Stimulated activated CD4-positive, alpha-beta T cell treated with anti-CD3 and anti-CD28 coated beads, Interleukin-2, amount 100 ng/mL, for 4 hours (primary cell): ENCODE data around the gene SAMD11.

Experiments used
- DNase-seq: peaks from one replicate; pipeline ENCODE4 v3.0.0-alpha.2; 2020; ENCODE audit warnings: low read depth

The SAMD11 gene

DNA sequence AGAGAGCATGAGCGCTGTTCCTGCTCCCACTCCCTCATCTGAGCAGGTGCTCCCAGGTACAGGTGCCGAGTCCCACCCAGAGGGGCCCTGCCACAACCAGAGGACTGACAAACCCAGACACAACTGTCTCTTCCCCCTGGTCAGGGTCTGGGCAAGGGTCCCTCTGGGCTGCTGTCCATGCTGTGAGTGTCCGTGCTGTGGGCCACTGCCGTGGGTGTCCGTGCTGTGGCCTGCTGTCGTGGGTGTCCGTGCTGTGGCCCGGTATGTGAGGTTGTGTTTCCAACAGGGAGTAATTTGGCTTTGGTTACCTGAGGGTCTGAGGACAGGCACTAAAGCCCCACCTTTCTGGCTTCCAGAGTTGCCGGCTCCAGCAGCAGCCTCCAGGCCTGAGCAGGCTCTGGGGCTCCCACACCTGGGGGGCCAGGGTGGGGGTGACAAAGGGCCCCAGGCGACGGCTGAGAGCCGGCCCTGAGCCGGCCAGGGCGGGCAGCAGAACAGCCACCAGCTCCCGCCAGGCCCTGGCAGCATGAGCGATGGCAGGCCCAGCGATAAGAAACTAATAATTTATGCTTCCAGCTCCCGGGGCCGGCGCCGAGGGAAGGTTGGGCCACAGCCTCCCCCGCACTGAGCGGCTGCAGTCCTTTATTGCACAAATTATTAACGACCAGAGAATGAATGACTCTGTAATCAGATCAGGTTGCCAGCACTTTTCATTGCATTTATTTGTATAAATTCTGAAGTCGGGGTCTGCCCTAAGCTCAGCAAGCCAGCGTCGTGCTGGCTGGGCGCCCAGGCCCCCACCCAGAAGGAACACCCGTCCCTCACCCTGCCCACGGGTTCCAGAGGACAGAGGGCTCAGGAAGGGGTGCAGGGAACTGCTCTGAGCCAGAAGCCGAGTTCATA is 7.3 kb upstream of the SAMD11 start:
- no peak for DNase-seq

DNA sequence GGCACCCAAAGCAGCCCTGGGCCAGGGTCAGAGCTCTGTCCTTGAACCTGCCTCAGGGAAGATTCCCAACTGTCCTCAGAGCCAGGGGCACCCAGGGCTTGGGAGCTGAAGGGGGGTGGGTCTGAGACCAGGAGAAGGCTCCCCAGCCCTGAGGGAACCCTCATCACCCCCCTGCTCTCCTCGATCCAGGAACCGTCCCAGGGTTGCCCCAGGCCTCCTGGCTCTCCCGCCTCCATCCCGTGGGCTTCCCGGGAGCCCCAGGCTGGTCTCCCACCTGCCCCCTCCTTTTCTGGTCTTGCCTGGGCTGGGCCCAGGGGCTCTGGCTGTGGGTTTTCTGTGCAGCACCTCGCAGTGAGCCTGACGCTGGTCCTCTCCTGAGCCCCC is 6.7 kb upstream of the SAMD11 start:
- no peak for DNase-seq

DNA sequence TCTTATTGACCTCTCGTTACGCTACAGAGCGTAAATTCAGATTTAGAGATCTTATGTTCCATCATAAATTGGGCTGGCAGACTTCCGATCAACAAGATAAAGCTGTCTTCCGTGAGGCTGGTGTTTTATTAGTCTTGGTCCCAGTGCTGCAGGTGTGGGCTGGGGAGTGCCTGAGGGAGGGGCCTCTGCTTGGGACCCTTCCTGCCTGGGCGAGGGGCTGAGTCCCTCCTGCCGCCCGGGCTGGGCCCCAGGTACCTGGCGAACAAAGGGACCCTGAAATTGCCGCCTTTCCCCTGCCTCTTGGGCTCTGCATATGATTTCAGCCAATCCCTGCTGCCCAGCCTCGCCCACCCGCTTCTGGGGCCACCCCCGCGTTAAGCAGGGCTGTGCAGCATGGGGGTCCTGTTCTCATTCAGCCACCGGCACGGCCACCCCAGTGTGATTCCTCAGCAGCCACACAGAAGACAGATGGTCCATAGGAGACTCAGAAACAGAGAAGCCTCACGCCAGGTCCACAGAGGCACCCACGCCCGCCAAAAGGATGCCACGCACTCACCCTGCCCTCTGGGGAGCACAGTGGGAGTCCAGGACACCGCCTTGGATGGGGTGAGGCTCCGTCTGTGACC is 6.1 kb upstream of the SAMD11 start:
- DNase-seq = no peak

DNA sequence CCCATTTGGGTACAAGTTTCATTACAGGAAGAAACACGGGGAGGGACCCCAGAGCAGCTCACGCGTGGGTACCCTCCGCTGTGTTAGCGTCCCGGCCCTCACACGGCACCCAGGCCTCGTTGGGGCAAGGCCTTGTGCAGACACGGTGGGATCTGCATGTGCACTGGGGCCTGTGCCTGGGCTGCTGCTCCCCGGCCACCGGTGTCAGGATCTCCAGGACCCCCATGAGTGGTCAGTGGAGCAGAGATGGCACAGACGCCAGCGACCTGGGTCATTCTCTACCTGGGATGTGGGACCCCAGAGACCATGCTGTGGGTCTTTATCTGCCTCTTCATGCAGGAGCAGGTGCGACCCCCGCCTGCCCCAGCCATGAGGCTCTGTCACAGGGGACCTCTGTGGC is 5.4 kb upstream of the SAMD11 start:
- DNase-seq = no peak

DNA sequence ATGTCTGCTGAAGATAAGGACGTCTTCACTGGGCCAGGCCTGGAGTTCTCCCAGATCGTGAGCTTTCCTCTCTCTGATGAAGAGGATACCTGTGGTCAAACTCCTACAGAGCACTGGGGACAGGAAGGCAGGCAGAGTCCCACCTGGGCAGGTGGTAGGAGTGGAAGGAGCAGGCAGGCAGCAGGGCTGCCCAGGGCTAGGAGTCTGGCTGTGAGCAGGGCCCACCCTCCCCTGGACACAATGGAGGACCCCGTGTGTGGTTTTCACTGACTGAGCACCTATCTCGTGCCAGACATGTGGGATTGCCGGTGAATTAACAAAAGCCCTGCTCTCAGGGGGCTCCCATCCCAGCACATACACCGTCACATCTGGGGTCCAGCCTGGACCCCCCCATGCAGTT is 4.9 kb upstream of the SAMD11 start:
- DNase-seq = no peak

DNA sequence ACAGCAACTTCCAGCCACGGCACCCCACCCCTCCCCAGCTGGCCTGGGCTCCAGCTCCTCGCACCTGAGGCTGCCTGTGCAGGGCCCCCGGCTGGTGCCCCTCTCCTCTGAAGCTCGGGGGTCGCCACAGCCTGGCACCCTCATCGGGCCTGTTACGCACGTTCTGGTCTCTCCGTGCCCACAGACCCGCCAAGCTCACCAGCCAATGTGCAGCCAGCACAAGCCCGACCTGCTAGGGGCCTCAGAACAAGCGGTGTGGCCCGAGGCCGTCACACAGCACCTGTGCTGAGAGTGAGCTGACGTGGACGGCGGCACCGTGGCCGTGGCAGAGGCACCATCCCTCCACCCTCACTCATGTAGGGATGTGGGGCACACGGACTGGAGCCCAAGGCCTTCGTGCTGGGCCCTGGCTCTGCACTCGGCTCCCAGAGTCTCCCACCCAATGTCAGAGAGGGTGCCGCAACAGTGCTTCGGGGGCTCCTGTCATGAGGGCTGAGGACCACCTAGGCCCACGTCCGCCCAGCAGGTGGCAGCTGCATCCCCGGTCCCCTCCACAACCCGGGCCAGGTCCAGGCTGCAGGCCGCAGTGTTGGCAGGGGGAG is 4.4 kb upstream of the SAMD11 start:
- DNase-seq = no peak

DNA sequence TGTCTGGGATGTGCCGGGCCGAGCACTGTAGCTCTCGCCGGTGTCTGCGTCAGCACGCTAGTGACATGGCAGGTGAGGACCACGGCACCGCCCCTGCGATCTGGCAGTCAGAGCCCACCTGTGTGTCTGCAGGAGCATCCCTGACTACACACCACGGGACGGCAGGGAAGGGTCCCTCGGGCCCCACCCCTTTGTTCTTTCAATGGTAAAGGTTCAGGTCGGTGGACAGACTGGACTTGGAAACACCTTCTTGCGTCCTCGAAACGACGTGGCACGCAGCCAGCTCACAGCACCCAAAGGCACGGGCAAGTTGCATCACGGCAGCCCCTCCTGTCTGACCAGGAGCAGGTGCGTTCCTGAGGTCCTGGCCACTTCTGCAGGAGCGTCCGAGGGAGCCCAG is 3.7 kb upstream of the SAMD11 start:
- DNase-seq = no peak

DNA sequence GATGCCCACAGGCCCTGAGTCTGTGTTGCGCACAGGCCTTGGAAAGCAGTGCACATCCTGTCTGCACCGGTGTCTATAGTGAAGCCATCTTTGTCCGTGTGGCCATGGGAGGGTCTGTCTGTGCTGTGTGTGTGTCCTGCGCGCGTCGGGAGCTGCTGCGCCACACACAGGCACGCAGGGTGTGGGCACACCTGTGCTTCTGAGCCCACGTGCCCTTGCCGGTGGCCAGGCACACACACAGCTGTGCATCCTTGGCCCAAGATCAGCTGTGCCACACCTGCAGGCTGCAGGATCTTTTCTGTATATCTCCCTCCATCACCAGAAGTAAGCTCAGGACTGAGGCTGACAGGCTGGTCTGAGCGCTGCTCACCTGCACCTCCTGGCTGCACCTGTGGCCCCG is 3.2 kb upstream of the SAMD11 start:
- DNase-seq = no peak

DNA sequence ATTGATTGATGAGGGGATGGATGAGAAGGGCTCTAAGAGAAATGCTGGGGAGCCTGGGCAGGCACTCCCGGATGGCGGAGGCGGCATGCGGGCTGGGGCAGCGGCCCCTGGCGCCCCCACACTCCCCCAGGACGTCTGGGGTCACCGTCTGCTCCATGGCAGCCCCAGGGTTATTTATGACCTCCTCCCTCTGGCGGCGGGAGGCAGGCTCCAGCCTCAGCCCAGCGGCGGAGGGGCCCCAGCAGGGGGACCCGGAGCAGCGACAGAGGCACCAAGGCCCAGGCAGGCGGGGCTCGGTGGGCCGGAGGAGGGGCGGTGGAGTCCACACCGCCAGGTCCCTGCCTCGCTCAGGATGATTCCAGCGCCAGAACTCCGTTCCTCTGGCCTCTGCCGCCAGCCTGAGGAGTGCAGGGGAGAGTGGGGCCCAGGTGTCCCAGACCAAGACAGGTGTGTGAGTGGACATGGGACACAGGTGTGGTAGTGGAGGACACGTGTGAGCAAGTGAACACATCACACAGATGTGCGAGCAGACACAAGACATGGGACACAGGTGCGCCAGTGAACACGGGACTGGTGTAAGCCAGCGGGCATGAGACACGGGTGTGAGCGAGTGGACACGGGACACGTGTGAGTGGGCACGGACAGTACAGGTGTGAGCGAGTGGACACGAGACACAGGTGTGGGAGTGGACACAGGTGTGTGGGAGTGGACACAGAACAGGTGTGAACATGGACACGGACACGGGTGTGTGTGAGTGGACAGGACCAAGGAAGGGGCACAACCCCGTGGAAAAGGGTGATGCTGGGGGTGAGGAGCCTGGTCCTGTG is 2.5 kb upstream of the SAMD11 start:
- DNase-seq = no peak

DNA sequence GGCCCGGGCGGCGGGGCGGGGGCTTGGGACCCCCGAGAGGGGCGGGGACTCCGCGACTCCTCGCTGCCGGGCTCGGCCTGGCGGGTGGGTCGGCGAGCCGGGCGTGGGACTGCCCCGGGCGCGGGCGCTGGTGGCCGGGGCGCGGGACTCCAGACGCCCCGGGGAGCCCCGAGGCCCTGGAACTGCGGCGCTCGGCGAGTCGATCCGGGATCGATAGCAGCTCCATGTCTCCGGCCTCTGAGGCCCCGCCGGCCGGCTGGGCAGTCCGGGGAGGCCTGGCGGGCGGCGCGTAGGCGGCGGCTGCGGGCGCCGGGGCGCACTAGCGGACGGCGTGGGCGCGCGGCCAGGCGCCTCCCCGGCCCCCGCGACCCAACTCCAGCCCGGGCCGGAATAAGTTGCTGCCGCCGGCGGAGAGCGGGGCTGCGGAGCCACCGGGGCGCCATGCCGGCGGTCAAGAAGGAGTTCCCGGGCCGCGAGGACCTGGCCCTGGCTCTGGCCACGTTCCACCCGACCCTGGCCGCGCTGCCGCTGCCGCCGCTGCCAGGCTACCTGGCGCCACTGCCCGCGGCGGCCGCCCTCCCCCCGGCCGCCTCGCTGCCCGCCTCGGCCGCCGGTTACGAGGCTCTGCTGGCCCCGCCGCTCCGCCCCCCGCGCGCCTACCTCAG is 400 bp downstream of the SAMD11 start:
- no peak for DNase-seq

DNA sequence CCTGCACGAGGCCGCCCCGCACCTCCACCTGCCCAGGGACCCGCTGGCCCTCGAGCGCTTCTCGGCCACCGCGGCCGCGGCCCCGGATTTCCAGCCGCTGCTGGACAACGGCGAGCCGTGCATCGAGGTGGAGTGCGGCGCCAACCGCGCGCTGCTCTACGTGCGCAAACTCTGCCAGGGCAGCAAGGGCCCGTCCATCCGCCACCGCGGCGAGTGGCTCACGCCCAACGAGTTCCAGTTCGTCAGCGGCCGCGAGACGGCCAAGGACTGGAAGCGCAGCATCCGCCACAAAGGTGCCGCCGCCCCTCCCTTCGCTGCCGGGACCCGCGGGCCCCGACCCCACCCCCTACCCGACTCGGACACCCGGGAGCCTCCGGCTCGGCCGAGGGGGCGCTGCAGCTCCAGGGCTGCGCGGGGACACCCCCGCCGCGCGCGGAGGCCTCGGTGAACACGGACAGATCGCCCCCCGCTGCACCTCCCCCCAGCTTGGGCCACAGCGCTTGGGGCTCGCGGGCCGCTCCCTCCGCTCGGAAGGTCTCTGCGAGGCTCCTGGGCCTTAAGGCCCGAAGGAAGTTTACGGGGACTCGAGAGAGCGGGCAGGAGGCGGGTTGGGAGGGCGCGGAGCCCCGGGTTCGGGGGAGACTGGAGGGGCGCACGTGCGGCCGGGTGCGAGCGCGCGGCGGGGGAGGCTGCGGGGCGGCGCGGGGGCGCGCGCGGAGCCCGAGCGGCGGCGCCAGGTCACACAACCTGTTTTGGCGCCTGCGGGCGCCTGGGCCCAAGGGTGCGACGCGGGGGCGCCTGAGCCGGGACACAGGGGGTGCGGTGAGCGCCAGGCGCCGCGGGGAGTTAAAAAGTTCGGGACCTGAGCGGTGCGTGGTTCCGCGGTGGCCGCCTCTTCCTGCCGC is 1.2 kb downstream of the SAMD11 start:
- DNase-seq = no peak

DNA sequence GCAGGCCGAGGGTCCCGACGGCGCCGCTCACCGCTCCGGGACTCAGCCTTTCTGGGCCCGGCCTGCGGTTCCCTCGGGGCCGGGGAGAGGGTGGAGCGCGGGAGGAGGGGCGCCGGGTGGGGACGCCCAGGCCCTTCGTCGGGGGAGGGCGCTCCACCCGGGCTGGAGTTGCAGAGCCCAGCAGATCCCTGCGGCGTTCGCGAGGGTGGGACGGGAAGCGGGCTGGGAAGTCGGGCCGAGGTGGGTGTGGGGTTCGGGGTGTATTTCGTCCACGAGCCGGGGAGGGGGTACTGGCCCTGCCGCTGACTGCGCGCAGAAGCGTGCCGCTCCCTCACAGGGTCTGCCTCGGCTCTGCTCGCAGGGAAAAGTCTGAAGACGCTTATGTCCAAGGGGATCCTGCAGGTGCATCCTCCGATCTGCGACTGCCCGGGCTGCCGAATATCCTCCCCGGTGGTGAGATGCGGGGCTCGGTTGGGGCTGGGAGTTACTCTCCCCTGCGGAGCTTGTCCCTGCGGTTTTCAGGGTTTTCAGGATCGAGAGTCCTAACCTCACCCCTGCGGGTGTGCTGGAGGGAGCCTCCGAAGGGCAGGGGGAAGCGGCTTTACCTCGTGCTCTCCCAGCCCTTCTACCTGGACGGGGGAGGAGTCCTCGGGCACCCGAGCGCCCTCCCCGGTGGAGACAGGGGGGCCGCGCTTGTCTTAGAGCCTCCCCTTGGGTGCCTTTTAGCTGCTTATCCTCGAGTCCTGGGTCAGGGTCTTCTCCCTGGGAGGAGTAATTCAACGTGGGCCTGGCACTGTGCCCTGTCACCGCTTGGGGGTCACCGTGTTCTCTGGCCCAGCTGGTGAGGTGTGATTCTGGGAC is 2.1 kb downstream of the SAMD11 start:
- DNase-seq = no peak

DNA sequence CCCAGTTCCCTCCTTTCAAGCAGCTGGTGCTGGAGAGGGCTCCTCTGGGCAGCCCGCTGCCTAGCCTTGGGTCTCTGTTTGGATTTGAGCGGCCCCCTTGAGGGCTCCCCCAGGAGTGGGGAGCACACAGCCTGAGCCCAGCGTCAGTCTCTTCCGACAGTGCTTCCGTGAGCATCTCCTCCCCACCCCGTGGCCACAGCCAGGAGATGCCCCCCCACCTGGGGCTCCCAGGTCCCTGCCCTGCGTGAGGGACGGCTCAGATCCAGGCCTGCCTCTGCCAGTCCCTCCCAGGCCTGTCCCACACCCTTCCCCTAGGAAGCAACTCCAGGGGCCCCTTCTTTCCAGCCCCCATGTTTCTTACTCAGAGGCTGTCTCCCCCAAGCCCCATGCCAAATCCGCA is 3.5 kb downstream of the SAMD11 start:
- no peak for DNase-seq

DNA sequence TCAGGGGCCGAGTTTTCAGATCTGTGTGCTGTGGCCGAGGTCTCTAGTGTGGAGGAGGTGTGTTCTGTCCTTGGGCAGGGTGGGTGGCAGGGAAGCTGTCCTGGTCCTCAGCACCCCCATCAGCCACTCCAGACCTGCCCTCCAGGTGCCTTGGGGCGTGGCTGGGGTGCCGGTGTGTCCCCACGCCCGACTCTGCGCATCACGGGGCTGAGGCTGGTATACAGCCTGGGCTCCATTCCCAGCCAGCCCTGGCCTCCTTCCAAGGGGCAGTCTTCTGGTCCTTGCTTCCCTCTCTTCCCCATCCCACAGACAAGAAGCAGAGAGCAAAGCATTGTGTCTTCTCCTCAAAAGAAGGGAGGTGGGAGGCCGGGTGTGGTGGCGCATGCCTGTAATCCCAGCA is 4.0 kb downstream of the SAMD11 start:
- DNase-seq = no peak

DNA sequence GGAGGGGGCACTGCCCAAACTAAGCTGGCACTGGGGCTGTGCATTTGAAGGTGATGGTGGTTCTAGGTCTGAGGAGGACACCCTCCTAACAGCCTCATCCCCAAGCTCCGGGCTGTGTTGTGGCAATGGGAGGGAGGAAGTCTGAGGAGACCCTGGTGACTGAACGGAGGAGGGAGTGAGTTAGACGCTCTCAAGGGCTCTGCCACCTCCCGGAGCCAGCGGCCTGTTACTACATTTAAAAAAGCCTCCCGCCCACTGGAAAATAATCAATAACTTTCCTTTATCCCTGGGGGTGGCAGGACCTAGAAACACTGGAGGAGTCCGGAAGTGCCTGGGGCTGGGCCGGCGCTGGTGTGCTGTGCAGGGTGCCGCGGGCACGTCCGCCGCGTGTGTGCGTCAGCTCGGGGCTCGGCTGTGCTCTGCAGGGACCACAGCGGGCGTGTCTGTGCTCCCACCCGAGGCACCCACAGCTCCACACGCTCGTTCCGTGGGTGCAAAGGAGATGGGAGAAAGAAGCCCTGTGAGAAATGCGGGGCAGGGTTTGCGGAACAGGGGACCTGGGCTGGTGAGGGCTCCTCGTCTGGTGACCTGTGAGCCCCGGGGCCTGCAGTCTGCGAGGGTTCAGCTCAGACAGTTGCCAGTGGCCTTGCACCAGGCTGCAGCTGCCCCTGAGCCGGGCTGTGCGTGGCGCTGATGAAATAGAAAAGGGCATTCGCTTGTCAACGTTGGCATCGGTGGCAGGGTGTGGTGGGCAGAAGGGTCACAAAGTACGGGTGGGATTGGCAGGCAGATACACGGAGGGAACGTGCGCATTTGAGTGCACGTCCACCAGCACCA is 5.3 kb downstream of the SAMD11 start:
- no peak for DNase-seq

DNA sequence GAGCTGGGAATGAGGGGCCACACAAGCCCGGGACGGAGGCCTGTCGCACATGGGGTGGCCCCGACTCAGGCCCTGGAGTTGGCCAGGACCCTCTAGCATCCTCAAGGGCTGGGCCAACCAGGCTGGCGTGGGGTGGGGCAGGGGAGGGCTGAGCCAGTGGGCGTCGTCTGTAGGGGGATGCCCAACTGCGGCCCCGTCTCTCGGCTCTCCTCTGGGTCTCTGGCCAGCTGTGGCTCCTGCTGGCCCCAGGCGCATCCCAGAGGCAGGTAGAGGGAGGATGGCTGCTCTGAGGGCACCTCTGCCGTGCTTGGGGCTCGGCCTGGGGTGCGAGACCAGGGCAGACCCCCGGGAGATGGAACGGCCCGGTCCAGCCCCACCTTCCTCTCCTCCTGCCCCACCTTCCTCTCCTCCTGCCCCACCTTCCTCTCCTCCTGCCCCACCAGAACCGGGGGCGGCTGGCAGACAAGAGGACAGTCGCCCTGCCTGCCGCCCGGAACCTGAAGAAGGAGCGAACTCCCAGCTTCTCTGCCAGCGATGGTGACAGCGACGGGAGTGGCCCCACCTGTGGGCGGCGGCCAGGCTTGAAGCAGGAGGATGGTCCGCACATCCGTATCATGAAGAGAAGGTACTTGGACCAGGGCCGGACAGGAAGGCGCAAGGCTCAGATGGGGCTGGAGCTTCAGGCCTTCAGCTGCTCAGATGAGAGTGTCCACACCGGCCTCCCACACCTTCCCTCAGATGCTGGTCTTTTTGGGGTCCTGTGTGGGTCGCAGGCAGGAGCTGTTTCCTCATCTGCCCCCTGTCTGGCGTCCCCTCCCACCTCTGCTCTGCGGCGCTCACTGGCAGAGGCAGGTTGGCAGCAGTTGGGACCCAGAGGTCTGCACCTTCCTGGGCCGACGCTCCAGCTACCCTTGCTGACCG is 6.2 kb downstream of the SAMD11 start:
- DNase-seq = no peak

DNA sequence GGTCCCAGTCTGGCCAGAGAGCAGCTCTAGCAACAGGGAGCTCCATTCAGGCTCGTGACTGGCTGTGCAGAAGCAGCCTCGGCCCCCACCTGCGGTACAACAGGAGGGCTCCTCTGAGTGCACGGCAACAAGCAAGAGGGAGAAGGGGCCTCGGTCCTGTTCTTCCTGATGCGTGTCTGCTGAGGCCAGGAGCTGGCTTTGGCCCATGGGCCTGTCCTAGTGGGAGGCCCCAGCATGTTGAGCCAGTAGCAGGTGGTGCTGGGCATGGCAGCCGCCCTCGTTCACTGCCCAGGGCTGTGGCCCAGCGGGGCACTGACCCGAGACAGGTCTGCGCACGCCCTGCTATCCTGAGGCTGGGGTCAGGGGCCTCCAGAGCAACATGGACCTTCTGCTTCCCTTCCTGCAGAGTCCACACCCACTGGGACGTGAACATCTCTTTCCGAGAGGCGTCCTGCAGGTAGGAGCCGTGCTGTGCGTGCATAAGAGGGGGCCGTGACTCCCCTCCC is 7.0 kb downstream of the SAMD11 start:
- DNase-seq = no peak
